OCI-LY3 (cell line): ENCODE measurements around the gene SCARB1.

Source experiments
- H2AFZ ChIP-seq: fragments of 200-600, 300-600 bp; shearing (Covaris generic); 2 replicates; pipeline ENCODE4 v1.6.0; 2014; ENCODE audit warnings: antibody characterized with exemption, low read depth, low read length
- H3K27ac ChIP-seq: fragments of 200-600, 300-600 bp; sonication (generic); 2 replicates; pipeline ENCODE4 v1.5.1; 2014; ENCODE audit warnings: mild to moderate bottlenecking, low read length, moderate library complexity, mixed read lengths
- H3K27me3 ChIP-seq: fragments of 200-600, 300-600 bp; sonication (generic); 2 replicates; pipeline ENCODE4 v1.6.1; 2014; ENCODE audit warnings: low read depth, low read length, mixed read lengths
- H3K36me3 ChIP-seq: fragments of 200-600, 300-600 bp; sonication (generic); replicated peaks from 2 replicates; pipeline ENCODE3; 2014; ENCODE audit warnings: low read depth, low read length, mixed read lengths
- H3K4me1 ChIP-seq: fragments of 300-600, 200-600 bp; sonication (generic); 2 replicates; pipeline ENCODE4 v1.6.1; 2014; ENCODE audit warnings: low read length, mixed read lengths
- H3K4me2 ChIP-seq: fragments of 200-600, 300-600 bp; sonication (generic); 2 replicates; pipeline ENCODE4 v1.6.1; 2014; ENCODE audit warnings: low read length, mixed read lengths
- H3K4me3 ChIP-seq: fragments of 300-600, 200-600 bp; sonication (generic); 2 replicates; pipeline ENCODE4 v1.5.1; 2014; ENCODE audit warnings: antibody characterized with exemption, mild to moderate bottlenecking, low read length, moderate library complexity
- H3K79me2 ChIP-seq: fragments of 300-600, 200-600 bp; shearing (Covaris generic); 2 replicates; pipeline ENCODE4 v1.6.1; 2014; ENCODE audit warnings: mild to moderate bottlenecking, low read length, mixed read lengths
- H3K9ac ChIP-seq: fragments of 300-600, 200-600 bp; shearing (Covaris generic); 2 replicates; pipeline ENCODE4 v1.6.0; 2014; ENCODE audit warnings: mild to moderate bottlenecking, low read length, moderate library complexity
- H3K9me3 ChIP-seq: fragments of 200-600, 300-600 bp; shearing (Covaris generic); 2 replicates; pipeline ENCODE4 v1.6.1; 2014; ENCODE audit warnings: low read length, mixed read lengths; ENCODE audit not compliant: insufficient read depth
- H4K20me1 ChIP-seq: fragments of 200-600, 300-600 bp; sonication (generic); 2 replicates; pipeline ENCODE4 v1.6.1; 2016; ENCODE audit warnings: low read length, mixed read lengths; ENCODE audit not compliant: insufficient read depth
- EZH2phosphoT487 ChIP-seq: fragments of 200-600 bp; shearing (Covaris generic); IDR thresholded peaks from 2 replicates; pipeline ENCODE4 v1.6.1; 2018; ENCODE audit warnings: antibody characterized with exemption, mixed run types, low read depth
- TF ChIP-seq, protein P1 (sequence below): fragments of 200-600, 300-600 bp; sonication (generic); IDR thresholded peaks from 2 replicates; pipeline ENCODE4 v1.5.1; 2014; ENCODE audit warnings: antibody characterized with exemption, low read length, low read depth

The SCARB1 gene

DNA sequence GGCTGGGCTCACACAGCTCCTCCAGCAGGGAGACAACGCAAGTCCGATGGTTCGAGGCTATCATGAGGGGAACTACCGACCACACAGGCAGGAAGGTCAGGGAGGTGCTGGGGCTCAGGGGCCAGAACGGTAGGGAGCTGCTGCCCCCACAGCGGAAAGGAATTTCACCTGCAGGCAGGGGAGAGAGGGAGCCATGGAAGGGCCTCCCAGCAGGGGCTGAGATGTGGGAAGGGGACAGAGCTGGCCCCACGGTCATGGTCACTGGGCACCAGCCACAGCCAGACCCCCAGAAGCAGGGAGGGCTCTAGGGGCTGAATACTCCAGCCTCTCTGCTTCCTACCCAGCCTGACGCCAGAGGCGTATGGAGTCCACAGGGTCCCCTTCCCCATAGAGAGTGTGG is 103.1 kb downstream of the SCARB1 start:
- Histone ChIP-seq H3K36me3 (peaks cover 7% of the 10 kb centered on the region), H4K20me1 (no peaks in the 10 kb centered on the region), H3K9ac (no peak overlapping the region), H3K9me3 (peaks cover 15% of the 10 kb centered on the region; the same call in 1 of the 2 replicates), H3K4me1 (no peaks in the 10 kb centered on the region), H2AFZ (no peak overlapping the region), H3K27ac (no peak overlapping the region), H3K4me3 (no peak overlapping the region), H3K4me2 (no peak overlapping the region), H3K27me3 (peaks cover 37% of the 10 kb centered on the region), H3K79me2 (no peaks in the 10 kb centered on the region)
- TF ChIP-seq, protein P1, sequence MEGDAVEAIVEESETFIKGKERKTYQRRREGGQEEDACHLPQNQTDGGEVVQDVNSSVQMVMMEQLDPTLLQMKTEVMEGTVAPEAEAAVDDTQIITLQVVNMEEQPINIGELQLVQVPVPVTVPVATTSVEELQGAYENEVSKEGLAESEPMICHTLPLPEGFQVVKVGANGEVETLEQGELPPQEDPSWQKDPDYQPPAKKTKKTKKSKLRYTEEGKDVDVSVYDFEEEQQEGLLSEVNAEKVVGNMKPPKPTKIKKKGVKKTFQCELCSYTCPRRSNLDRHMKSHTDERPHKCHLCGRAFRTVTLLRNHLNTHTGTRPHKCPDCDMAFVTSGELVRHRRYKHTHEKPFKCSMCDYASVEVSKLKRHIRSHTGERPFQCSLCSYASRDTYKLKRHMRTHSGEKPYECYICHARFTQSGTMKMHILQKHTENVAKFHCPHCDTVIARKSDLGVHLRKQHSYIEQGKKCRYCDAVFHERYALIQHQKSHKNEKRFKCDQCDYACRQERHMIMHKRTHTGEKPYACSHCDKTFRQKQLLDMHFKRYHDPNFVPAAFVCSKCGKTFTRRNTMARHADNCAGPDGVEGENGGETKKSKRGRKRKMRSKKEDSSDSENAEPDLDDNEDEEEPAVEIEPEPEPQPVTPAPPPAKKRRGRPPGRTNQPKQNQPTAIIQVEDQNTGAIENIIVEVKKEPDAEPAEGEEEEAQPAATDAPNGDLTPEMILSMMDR, result no peak
- TF ChIP-seq EZH2phosphoT487, result no peak

DNA sequence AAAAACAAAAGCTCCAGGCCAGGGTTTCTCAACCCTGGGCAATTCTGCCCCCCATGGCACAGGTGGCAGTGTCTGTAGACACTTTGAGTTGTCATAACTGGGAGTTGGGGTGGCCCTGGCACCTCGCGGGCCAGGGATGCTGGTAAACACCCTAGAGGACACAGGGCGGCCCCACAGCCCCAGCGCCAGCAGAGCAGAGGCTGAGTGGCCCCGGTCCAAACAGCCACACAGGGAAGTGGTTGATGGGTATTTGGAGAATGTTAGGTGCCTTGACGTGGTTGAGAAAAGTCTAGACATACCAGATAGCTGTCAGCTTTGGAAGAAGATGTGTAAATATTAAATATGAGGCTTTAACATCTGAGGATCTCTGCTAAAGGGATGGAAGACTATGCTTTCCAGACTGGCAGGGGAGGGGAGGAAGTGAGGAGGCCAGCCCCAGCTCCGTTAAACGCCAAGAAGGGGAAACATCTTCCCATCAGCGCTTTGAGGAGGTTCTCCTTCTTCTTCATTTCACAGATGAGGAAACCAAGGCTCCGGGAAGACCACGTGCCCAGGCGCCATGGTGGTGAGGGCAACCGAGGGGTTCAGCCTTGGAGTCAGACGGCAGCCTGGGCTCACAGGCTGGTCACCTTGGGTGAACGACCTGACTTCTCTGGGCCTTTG is 103.7 kb downstream of the SCARB1 start:
- Histone ChIP-seq H3K27ac (no peak overlapping the region), H3K4me1 (no peaks in the 10 kb centered on the region), H3K9ac (no peak overlapping the region)

DNA sequence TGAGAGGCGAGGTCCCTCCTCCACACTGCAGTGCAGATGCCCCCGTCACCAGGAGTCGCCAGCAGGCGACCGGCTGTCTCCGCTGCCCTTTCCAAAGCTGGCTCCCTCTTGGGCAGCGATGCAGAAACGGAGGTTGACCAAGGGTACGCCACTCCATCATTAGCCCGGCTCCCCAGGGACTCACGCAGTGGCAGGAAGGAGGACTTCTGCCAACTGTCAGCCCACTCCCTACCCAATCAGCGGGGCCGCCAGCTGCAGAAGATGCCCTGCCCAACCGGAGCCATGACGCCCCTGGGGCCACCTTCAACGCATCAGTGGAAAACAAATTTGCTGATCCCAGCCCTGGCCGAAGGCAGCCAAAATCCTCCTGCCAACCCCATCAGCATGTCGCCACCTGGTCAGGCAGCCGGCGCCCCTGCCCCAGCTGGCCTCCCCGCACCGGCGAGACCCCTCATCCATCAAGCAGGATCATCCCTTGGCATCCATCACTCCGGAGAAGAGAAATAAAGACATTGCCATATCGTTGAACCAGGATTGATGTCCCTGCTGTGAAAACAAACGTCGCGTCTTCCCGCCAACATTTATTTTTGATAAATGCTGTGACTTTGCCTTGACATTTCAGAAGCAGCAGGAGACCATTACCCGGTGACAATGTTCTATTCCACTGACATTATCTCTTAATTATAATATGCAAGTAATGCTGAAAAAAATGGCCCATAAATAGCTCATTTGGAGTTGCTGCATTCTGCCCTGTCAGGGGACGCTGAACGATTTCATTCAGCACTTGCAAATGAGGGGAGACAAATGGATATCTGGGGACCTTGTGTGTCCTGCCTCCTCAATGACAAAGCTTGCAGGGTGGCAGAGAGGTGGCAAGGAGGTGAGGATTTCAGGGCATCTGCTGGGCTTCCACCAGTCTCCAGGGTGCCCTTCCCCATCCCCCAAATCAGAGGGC is 105.1 kb downstream of the SCARB1 start:
- TF ChIP-seq, protein P1, result no peak
- TF ChIP-seq EZH2phosphoT487, result no peak

More for the DNA sequence above, 103.7 kb downstream of the SCARB1 start:
- H3K4me2 ChIP-seq, result no peak overlapping the region
- TF ChIP-seq, protein P1, result no peak
- TF ChIP-seq EZH2phosphoT487, result no peak
- H2AFZ ChIP-seq, result no peak overlapping the region
- H3K79me2 ChIP-seq, result no peaks in the 10 kb centered on the region
- H3K9me3 ChIP-seq, result peaks cover 13% of the 10 kb centered on the region; the same call in 1 of the 2 replicates
- no peaks in the 10 kb centered on the region for H4K20me1 ChIP-seq
- H3K4me3 ChIP-seq, result no peak overlapping the region
- H3K27me3 ChIP-seq, result peaks cover 31% of the 10 kb centered on the region
- H3K36me3 ChIP-seq, result peaks cover 6% of the 10 kb centered on the region

DNA sequence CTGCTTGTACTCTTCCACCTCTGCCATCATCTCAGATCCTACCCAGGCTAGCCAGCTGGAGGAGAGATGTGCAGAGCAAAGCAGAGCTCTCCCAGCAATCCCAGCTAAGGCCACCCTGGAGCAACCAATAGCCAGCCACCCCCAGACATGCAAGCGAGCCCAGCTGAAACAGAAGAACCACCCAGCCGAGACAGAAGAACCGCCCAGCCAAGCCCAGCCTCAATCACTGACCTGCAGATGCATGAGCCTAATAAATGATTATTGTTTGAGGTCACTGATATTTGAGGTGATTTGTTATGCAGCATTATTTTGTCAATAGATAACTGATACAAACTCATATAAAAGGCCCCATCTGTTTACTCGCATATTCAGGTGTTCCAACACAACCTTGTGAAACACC is 106.3 kb downstream of the SCARB1 start:
- Histone ChIP-seq H3K27ac (no peak overlapping the region), H2AFZ (no peak overlapping the region), H3K4me1 (no peaks in the 10 kb centered on the region), H3K9ac (no peak overlapping the region), H3K79me2 (no peaks in the 10 kb centered on the region), H3K4me3 (no peak overlapping the region), H3K36me3 (no peaks in the 10 kb centered on the region), H3K27me3 (peaks cover 32% of the 10 kb centered on the region), H3K4me2 (no peak overlapping the region), H3K9me3 (0 out of 2 replicates have a peak, but pooled peaks cover 4% of the 10 kb centered on the region), H4K20me1 (no peaks in the 10 kb centered on the region)
- TF ChIP-seq, protein P1, result no peak
- TF ChIP-seq EZH2phosphoT487, result no peak

More for the DNA sequence above, 105.1 kb downstream of the SCARB1 start:
- Histone ChIP-seq H3K27me3 (peaks cover 35% of the 10 kb centered on the region), H3K79me2 (no peaks in the 10 kb centered on the region), H2AFZ (no peak overlapping the region), H3K9me3 (0 out of 2 replicates have a peak, but pooled peaks cover 4% of the 10 kb centered on the region), H3K4me1 (no peaks in the 10 kb centered on the region), H3K4me3 (no peak overlapping the region), H3K4me2 (no peak overlapping the region), H3K36me3 (no peaks in the 10 kb centered on the region), H3K9ac (no peak overlapping the region), H4K20me1 (no peaks in the 10 kb centered on the region), H3K27ac (no peak overlapping the region)
